Measurements from ENCODE around the gene HTRA3. TPM values are rescaled to one million over a fixed set of nuclear protein-coding genes. Genes with fewer than 3 reads are reported as not detected.

The HTRA3 gene
- total and polyA plus RNA-seq, 2 of the 4 experiments (the other 2 are of a cell fraction): 1.3 to 9.5 TPM

DNA sequence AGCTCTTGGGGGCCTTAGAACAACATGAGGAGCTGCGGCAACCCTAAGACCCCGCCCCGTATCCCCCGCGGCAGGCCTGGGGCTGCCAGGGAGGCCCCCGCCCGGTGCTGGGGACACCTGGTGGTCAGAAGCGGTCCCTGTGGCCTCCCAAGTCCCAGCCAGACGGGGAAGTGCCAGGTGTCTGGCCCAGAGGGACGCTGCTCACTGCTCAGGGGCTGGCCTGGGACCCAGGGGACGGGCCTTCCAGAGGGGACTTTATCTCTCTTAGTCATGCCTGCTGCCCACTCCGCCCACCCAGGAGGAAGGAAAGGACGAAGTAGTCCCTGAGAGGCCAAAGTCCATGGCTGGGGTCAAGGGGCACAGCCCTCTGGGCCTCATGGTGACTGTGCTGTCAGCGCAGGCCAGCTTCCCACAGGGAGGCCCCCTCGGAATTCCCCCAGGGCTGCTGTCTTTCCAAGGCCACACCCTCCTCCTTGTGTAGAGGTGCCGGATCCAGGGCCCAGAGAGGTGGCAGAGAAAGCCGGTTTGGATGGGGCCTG, 31.0 kb upstream of the HTRA3 start:
- Histone ChIP-seq H3K56ac (ENCODE audit: extremely low read depth, insufficient read depth, low read length) (no peak overlapping the region), H3K9ac (ENCODE audit: low read depth, low read length) (no peak overlapping the region), H3K9me3 (ENCODE audit: control insufficient read depth, insufficient read depth, low read length) (no peaks in the 10 kb centered on the region), H4K91ac (ENCODE audit: insufficient read depth, low read depth, low read length) (no peak overlapping the region), H4K5ac (ENCODE audit: low read depth, low read length) (no peak overlapping the region), H3K14ac (replicated peaks; ENCODE audit: low read depth, low read length) (no peak overlapping the region), H3K18ac (ENCODE audit: low read depth, low read length) (no peak overlapping the region), H3K4me1 (ENCODE audit: control insufficient read depth, insufficient read depth, low read length) (peaks cover 5% of the 10 kb centered on the region), H2BK20ac (ENCODE audit: low read depth, low read length) (no peak overlapping the region), H3K4ac (ENCODE audit: low read depth, low read length) (no peak overlapping the region), H2BK15ac (ENCODE audit: low read depth, low read length) (no peak overlapping the region), H2BK5ac (ENCODE audit: low read depth, low read length, poor library complexity, severe bottlenecking) (no peak overlapping the region), H4K8ac (ENCODE audit: low read depth in 2 of 2, low read length in 2 of 2) (no peak overlapping the region), H3K4me2 (ENCODE audit: low read depth, low read length) (no peak overlapping the region), H3K27ac (ENCODE audit: insufficient read depth, low read length) (no peak overlapping the region), H2AK9ac (replicated peaks; ENCODE audit: low read depth, low read length, poor library complexity) (no peak overlapping the region), H3K27me3 (ENCODE audit: control insufficient read depth, insufficient read depth, low read length) (no peaks in the 10 kb centered on the region; the same call in 1 of the 2 replicates), H3K36me3 (ENCODE audit: control insufficient read depth, insufficient read depth, low read length) (no peaks in the 10 kb centered on the region), H4K20me1 (ENCODE audit: insufficient read depth, low read length) (no peaks in the 10 kb centered on the region; the same call in 1 of the 2 replicates), H3K23ac (ENCODE audit: low read depth, low read length) (no peak overlapping the region), H2AK5ac (ENCODE audit: low read depth, low read length) (no peak overlapping the region), H3K4me3 (ENCODE audit: insufficient read depth, low read depth, low read length) (no peak overlapping the region), H2BK120ac (ENCODE audit: low read depth, low read length) (no peak overlapping the region), H3K9me1 (ENCODE audit: insufficient read depth, low read length) (no peaks in the 10 kb centered on the region), H2AFZ (replicated peaks; ENCODE audit: low read length, poor library complexity) (no peak overlapping the region), H3K79me1 (ENCODE audit: low read depth in 1 of 2, low read length in 2 of 2) (no peaks in the 10 kb centered on the region)
- in situ Hi-C loops (cut with MboI; ENCODE audit: low sequenced_read_pairs): no loop called here
- TF ChIP-seq, protein P1, sequence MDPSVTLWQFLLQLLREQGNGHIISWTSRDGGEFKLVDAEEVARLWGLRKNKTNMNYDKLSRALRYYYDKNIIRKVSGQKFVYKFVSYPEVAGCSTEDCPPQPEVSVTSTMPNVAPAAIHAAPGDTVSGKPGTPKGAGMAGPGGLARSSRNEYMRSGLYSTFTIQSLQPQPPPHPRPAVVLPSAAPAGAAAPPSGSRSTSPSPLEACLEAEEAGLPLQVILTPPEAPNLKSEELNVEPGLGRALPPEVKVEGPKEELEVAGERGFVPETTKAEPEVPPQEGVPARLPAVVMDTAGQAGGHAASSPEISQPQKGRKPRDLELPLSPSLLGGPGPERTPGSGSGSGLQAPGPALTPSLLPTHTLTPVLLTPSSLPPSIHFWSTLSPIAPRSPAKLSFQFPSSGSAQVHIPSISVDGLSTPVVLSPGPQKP (IDR thresholded peaks at IDR 0.05; ENCODE audit: borderline replicate concordance, low read depth, low read length): no peak
- peak; percentile 46 for TF ChIP-seq RAD21 (IDR thresholded peaks at IDR 0.05; ENCODE audit: low read length)
- TF ChIP-seq, protein P2, sequence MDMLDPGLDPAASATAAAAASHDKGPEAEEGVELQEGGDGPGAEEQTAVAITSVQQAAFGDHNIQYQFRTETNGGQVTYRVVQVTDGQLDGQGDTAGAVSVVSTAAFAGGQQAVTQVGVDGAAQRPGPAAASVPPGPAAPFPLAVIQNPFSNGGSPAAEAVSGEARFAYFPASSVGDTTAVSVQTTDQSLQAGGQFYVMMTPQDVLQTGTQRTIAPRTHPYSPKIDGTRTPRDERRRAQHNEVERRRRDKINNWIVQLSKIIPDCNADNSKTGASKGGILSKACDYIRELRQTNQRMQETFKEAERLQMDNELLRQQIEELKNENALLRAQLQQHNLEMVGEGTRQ (IDR thresholded peaks at IDR 0.05; ENCODE audit: low read depth, low read length): no peak
- TF ChIP-seq, protein P3, sequence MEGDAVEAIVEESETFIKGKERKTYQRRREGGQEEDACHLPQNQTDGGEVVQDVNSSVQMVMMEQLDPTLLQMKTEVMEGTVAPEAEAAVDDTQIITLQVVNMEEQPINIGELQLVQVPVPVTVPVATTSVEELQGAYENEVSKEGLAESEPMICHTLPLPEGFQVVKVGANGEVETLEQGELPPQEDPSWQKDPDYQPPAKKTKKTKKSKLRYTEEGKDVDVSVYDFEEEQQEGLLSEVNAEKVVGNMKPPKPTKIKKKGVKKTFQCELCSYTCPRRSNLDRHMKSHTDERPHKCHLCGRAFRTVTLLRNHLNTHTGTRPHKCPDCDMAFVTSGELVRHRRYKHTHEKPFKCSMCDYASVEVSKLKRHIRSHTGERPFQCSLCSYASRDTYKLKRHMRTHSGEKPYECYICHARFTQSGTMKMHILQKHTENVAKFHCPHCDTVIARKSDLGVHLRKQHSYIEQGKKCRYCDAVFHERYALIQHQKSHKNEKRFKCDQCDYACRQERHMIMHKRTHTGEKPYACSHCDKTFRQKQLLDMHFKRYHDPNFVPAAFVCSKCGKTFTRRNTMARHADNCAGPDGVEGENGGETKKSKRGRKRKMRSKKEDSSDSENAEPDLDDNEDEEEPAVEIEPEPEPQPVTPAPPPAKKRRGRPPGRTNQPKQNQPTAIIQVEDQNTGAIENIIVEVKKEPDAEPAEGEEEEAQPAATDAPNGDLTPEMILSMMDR (conservative IDR thresholded peaks at IDR 0.05; ENCODE audit: low read depth, low read length): peak; percentile 39
- TF ChIP-seq FOS (IDR thresholded peaks at IDR 0.05; ENCODE audit: low read depth, low read length): no peak
- TF ChIP-seq CEBPB (IDR thresholded peaks at IDR 0.05; ENCODE audit: low read depth, low read length): no peak
- peak; percentile 36 for TF ChIP-seq SMC3 (IDR thresholded peaks at IDR 0.05; ENCODE audit: low read depth, low read length)
- TF ChIP-seq BHLHE40 (IDR thresholded peaks at IDR 0.05; ENCODE audit: low read depth, low read length): no peak
- TF ChIP-seq MAZ (IDR thresholded peaks at IDR 0.05; ENCODE audit: borderline replicate concordance, low read depth, low read length): no peak
- TF ChIP-seq NFE2L2 (IDR thresholded peaks at IDR 0.05; ENCODE audit: low read depth, low read length): no peak
- TF ChIP-seq MAFK (IDR thresholded peaks at IDR 0.05; ENCODE audit: low read depth, low read length): no peak
- no peak for TF ChIP-seq RCOR1 (IDR thresholded peaks at IDR 0.05; ENCODE audit: insufficient replicate concordance, low read length)
- ChIA-PET POLR2A (ENCODE audit: unreplicated experiment) (no interaction called here), CTCF (interaction anchor here (0.6 kb wide), 1 partner anchor 71 kb away, joined by 4 read pairs; no protein-coding TSS in a partner anchor)
- dilution Hi-C loops (cut with HindIII; ENCODE audit: low sequenced_read_pairs, unreplicated experiment): no loop called here
- WGBS, 2 experiments (ENCODE audit: extremely low coverage in 2 of 2, insufficient read length in 1 of 2): 82% methylated on average over 5 of the region's 17 CpGs; no CpG with 5 or more reads in 1 of the 2 experiments
- DNase-seq (no peak), ATAC-seq (ENCODE audit: low read depth) (no peak)
- intact Hi-C loops (cut with micrococcal nuclease): loop anchor here (1.0 kb wide), 1 partner anchor 61 kb away; no protein-coding TSS in a partner anchor
- no TSS peak for BruUV-seq (replicated peaks)

All from IMR-90 (cell line).